GM12801 (cell line): ENCODE measurements around the gene CNR1.

ENCODE experiments used
- TF ChIP-seq, protein P1 (sequence below): IDR thresholded peaks from one replicate; pipeline ENCODE4 v1.5.1; 2011; ENCODE audit warnings: control low read depth; ENCODE audit not compliant: insufficient read length; ENCODE audit errors: extremely low read depth

CNR1 gene

DNA sequence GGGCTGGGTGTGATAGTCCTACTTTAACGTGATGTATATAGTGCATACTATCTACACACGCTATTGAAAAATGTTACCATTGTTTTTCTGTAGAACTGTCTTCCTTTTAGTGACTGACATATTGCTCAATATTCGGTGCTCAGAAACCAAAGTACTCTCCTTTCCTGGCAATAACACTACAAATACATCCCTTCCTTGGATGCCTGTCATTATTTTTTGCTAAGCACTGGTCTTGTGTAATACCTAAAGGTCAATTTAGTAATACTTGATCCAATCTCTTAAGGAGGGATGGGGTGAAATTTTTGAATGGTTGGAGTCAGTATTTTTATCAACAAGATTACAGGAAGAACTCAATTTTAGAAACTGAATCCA is 23.9 kb downstream of the CNR1 start:
- TF ChIP-seq, protein P1, sequence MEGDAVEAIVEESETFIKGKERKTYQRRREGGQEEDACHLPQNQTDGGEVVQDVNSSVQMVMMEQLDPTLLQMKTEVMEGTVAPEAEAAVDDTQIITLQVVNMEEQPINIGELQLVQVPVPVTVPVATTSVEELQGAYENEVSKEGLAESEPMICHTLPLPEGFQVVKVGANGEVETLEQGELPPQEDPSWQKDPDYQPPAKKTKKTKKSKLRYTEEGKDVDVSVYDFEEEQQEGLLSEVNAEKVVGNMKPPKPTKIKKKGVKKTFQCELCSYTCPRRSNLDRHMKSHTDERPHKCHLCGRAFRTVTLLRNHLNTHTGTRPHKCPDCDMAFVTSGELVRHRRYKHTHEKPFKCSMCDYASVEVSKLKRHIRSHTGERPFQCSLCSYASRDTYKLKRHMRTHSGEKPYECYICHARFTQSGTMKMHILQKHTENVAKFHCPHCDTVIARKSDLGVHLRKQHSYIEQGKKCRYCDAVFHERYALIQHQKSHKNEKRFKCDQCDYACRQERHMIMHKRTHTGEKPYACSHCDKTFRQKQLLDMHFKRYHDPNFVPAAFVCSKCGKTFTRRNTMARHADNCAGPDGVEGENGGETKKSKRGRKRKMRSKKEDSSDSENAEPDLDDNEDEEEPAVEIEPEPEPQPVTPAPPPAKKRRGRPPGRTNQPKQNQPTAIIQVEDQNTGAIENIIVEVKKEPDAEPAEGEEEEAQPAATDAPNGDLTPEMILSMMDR, result no peak

DNA sequence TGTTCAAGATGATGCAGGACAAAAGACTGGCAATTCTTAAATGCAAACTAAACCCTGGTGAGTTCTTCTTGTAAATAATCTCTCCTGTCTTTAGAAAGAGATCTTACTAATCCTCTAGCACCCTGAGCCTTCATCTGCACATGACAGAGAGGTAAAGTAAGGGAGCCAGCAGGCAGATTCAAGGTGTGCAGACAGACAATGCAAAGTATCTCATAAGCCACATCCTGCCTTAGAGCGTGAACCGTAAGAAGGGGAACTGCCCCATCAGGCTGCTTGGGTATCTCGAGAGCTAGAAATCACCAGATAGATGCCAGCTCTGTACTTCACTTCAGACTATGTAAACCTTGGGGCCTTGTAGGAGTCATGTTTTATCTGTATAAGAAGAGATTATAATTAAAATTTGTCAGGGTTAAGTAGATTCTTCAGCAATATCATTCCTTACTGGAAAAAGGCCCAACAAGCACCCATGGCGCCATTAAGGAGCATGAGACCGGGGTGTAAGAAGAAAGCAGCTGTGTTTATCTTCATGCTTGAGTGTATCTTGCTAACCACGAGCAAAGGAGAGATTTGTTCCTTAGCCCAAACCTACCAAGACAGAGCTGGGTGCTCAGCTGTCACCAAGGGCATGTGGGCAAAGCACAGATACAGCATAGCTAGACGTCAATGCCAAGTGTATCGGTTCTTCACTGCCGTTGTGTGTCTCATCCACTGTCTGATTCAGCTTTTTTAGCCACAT is 24.4 kb downstream of the CNR1 start:
- TF ChIP-seq, protein P1, result no peak

DNA sequence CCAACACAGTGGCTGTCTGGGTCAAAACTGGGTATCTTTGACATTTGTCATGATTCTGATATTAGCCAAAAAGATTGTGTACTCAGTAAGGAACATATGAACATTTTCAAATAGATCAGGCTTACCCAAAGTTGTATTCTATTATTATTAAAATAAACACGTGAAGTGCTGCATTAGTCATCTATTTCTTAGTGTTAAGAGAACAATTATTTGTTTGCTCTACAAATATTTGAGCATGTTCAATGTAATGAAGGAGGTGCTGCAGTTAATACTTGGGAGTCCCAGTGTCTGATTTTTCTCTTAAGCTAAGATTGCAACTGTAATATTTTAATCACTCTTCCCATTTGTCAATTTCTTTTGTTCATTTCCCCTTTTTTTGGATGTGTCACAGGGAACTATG is 28.2 kb downstream of the CNR1 start:
- TF ChIP-seq, protein P1, result no peak

DNA sequence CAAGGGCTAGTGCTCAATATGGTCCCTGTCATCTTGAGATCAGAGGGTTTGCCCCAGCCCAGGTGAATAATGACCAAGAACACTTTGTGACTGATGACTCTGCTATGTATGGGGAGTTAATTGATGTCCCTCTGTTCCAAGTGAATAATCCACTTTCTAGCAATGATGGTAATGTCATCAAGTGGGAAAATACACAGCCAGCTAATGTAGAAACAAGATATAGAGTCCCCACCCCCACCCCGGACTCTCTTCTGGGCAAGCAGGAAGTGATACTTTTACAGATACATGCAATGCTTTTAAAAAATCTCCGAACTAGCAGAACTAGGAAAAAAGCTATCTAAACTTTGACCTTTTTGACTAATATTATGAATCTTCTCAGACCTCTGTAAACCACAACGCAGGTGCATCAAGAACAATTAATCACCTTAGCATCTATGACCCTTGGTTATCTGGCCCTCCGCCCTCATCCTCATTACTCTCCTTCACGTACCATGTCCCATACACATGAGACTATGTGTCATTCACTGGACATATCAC is 30.5 kb downstream of the CNR1 start:
- TF ChIP-seq, protein P1, result no peak

DNA sequence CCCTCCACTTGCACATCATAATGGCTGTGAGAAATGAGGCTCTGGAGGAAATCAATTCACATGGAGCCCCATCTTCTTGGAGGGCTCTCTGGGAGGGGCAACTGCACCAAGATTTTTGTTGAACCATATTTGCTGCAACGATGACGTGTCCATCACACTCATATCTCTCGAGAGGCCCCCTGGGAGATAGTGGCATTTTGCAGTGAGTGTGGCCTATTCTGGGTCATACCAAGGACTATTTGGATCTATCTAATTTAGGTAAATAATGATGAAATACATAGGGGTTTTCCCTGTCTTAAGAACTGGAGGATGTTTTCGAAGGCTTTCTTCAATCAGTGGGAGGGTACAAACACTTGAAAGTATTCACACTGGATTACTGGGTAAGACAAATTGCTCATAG is 31.6 kb downstream of the CNR1 start:
- TF ChIP-seq, protein P1, result no peak

DNA sequence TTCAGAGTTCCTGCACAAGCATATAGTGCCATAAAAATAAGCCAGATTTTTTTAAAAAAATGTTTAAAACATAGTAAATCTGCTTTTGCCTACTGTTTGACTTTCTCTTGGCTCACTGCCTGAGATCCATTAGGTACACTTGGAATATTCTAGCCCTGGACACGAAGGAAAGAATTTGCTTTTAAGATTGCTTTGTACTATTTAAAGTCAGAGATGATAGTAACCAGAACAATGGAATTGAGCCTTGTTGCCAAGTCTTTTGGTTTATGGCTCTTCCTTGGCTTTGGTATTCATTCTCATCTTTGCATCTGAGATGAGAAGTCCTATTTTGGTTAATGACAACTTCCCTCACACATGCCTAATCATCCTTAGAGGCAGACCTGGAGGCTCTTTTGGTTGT is 32.4 kb downstream of the CNR1 start:
- TF ChIP-seq, protein P1, result no peak

DNA sequence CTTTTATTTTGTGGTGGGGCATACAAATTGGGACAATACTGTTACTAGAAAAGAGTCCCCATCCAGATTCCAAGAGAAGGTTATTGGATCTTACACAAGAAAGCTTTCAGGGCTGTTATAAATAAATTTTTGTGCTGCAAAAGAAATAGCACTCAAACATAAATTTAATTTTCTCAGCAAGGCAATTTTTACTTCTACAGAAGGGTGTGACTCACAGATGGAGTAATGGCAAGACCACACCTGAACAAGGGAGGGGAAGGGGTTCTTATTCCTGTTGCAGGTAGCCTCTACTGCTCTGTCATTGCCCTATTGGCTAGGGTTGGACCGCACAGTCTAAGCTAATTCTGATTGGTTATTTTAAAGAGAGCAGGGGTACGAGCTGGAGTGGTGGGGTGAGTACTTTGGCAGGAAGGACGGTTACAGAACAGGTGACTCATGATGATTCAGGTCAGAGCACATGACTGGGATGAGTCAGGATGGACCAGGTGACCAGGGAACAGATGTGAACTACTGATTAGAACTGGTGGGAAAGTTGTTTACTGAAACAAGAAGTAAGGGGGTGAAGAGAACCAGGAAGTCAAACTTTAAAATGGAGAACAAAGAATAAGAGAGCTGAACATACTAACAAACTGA is 41.1 kb downstream of the CNR1 start:
- TF ChIP-seq, protein P1, result no peak
